Measurements from ENCODE around the gene NANOS1. TPM values are rescaled to one million over a fixed set of nuclear protein-coding genes. Genes with fewer than 3 reads are reported as not detected.

The NANOS1 gene
- total RNA-seq, 6 experiments from 2014 or later, result 0.06 to 0.35 (median 0.31) TPM; not detected in 3

- TF ChIP-seq, protein P1, sequence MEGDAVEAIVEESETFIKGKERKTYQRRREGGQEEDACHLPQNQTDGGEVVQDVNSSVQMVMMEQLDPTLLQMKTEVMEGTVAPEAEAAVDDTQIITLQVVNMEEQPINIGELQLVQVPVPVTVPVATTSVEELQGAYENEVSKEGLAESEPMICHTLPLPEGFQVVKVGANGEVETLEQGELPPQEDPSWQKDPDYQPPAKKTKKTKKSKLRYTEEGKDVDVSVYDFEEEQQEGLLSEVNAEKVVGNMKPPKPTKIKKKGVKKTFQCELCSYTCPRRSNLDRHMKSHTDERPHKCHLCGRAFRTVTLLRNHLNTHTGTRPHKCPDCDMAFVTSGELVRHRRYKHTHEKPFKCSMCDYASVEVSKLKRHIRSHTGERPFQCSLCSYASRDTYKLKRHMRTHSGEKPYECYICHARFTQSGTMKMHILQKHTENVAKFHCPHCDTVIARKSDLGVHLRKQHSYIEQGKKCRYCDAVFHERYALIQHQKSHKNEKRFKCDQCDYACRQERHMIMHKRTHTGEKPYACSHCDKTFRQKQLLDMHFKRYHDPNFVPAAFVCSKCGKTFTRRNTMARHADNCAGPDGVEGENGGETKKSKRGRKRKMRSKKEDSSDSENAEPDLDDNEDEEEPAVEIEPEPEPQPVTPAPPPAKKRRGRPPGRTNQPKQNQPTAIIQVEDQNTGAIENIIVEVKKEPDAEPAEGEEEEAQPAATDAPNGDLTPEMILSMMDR (IDR thresholded peaks at IDR 0.05), result no peak
- TF ChIP-seq POLR2A (IDR thresholded peaks at IDR 0.05), result no peak
- DNase-seq (no peak), ATAC-seq (no peak)
- H3K9me3 ChIP-seq, result no peaks in the 10 kb centered on the region
- H3K27me3 ChIP-seq, result no peaks in the 10 kb centered on the region
- H3K36me3 ChIP-seq, result no peaks in the 10 kb centered on the region
- intact Hi-C loops (cut with DNase I), result no loop called here
- no peaks in the 10 kb centered on the region for H3K4me1 ChIP-seq
- 67% methylated on average over 8 of the region's 8 CpGs for WGBS (ENCODE audit: insufficient coverage, low coverage, low lambda C conversion rate, missing lambda C conversion rate)
- H3K4me3 ChIP-seq, result no peak overlapping the region
- H3K27ac ChIP-seq, result no peak overlapping the region
These were observed 6.5 kb upstream of the NANOS1 start for GRCh38 chr10:119022846-119023552.

DNA sequence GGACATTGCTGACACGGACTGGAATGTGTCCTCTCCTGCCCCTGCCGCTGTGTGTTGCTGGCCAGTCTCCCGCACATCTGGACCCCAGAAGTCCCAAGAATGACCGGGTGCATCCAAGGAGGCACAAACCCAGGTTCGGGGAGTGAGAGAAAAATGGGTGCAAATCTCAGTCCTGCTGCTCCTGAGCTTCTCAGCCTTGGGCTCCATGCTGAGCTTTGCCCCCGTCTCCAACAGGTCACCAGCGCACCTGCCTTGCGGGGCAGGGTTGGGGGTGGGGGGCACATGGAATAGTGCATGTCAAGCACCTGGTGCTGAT is 6.0 kb upstream of the NANOS1 start:
- intact Hi-C loops (cut with DNase I), result no loop called here

DNA sequence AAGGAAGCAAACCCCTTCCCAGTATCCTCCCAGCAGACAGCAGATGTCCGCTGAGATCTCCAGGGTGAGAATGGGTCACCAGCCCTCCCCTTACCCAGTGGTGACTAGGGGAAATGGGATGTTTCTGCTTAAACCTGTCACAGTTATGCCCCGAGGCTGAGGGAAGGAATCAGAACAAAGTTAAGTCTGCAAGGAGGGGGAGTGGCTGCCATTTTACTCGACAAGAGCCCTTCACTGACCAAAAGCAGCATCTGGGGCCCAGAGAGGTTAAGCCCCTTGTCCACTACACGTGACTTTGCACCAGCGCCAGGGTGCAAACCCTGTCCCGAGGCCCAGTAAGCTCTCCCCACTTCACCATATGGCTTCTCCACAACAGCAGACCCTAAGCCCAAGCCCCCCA is 4.6 kb upstream of the NANOS1 start:
- Histone ChIP-seq H3K36me3 (no peaks in the 10 kb centered on the region), H3K4me3 (no peak overlapping the region), H3K27me3 (no peaks in the 10 kb centered on the region), H3K9me3 (no peaks in the 10 kb centered on the region), H3K27ac (no peak overlapping the region), H3K4me1 (no peaks in the 10 kb centered on the region)
- intact Hi-C loops (cut with DNase I), result no loop called here
- TF ChIP-seq, protein P1 (IDR thresholded peaks at IDR 0.05), result no peak
- TF ChIP-seq POLR2A (IDR thresholded peaks at IDR 0.05), result no peak
- 100% methylated on average over 1 of the region's 6 CpGs for WGBS (ENCODE audit: insufficient coverage, low coverage, low lambda C conversion rate, missing lambda C conversion rate)
- ATAC-seq (no peak), DNase-seq (no peak)

More for the DNA sequence above, 6.0 kb upstream of the NANOS1 start:
- 62% methylated on average over 4 of the region's 8 CpGs for WGBS (ENCODE audit: insufficient coverage, low coverage, low lambda C conversion rate, missing lambda C conversion rate)
- TF ChIP-seq, protein P1 (IDR thresholded peaks at IDR 0.05), result no peak
- no peak for TF ChIP-seq POLR2A (IDR thresholded peaks at IDR 0.05)
- Histone ChIP-seq H3K27ac (no peak overlapping the region), H3K27me3 (no peaks in the 10 kb centered on the region), H3K4me1 (no peaks in the 10 kb centered on the region), H3K36me3 (no peaks in the 10 kb centered on the region), H3K9me3 (no peaks in the 10 kb centered on the region), H3K4me3 (no peak overlapping the region)
- no peak for ATAC-seq
- DNase-seq, result no peak

DNA sequence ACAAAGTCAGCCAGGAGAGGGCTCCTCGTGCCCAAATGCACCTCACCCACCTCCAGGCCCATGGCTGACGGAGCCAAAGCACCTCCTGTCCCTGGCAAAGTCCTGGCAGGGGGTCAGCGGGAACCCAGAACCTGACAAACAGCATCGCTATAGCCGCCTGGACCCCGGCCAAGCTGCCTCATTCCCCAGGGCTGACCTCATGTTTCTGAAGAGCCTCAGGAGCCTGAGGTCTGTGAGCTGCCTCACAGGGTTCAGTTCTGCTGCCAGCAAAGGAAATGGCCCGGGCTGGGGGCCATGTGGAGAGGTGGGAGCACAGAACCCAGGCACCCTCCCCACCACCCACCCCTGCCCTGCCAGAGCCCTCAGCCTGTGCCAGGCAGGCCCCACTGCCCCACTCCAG is 4.2 kb upstream of the NANOS1 start:
- Histone ChIP-seq H3K27ac (no peak overlapping the region), H3K9me3 (no peaks in the 10 kb centered on the region), H3K4me1 (peaks cover 0 to under 1% (median 0%) of the 10 kb centered on the region in 4 donors), H3K27me3 (no peaks in the 10 kb centered on the region), H3K36me3 (no peaks in the 10 kb centered on the region), H3K4me3 (no peak overlapping the region)
- ATAC-seq (peak in 2 of 4 donors; percentile 3 to 7), DNase-seq (peak; percentile 55 to 59 (median 58))
- TF ChIP-seq, protein P1 (IDR thresholded peaks at IDR 0.05), result no peak
- TF ChIP-seq POLR2A (IDR thresholded peaks at IDR 0.05), result no peak
- intact Hi-C loops (cut with DNase I), result no loop called here
- WGBS (ENCODE audit: insufficient coverage, low coverage, low lambda C conversion rate, missing lambda C conversion rate), result 25% methylated on average over 2 of the region's 7 CpGs

Data from right lobe of liver (tissue), 6 donors.